GM12878 (cell line): ENCODE measurements around the gene CASP4. TPM values are rescaled to one million over a fixed set of nuclear protein-coding genes. Genes with fewer than 3 reads are reported as not detected.

ENCODE experiments used
- CTCF ChIP-seq, 3 experiments: IDR thresholded peaks in 2 of 3; conservative IDR thresholded peaks in 1 of 3; 2 replicates each; pipeline ENCODE4 v1.5.1; 2011; ENCODE audit warnings: low read depth in 3 of 3, low read length in 3 of 3, mild to moderate bottlenecking in 3 of 3, control low read depth in 2 of 3, moderate library complexity in 2 of 3, inconsistent platforms in 1 of 3, mixed read lengths in 1 of 3; ENCODE audit not compliant: control insufficient read depth in 2 of 3, insufficient read depth in 1 of 3; ENCODE audit errors: extremely low read depth in 1 of 3
- HSF1 ChIP-seq: fragments of 150-350 bp; IDR thresholded peaks from 2 replicates; pipeline ENCODE4 v1.6.1; 2014; ENCODE audit warnings: mild to moderate bottlenecking, low read depth, low read length
- MAX ChIP-seq: IDR thresholded peaks from 2 replicates; pipeline ENCODE4 v1.6.1; 2012; ENCODE audit warnings: low read depth, low read length, improper control_type of control experiment
- MYC ChIP-seq: IDR thresholded peaks from 2 replicates; pipeline ENCODE4 v1.6.1; 2011; ENCODE audit warnings: mild to moderate bottlenecking, low read length, moderate library complexity, inconsistent platforms; ENCODE audit not compliant: insufficient read depth, insufficient replicate concordance, insufficient read length, severe bottlenecking
- NBN ChIP-seq: fragments of 450-650 bp; IDR thresholded peaks from 2 replicates; pipeline ENCODE4 v1.6.1; 2016
- RBBP5 ChIP-seq: fragments of 200-600 bp; sonication (generic); conservative IDR thresholded peaks from 2 replicates; pipeline ENCODE4 v1.6.1; 2016
- RFX5 ChIP-seq: IDR thresholded peaks from 2 replicates; pipeline ENCODE4 v1.6.1; 2011; ENCODE audit warnings: low read depth, low read length, improper control_type of control experiment
- ZBTB11 ChIP-seq: fragments of 450-650 bp; formaldehyde crosslinking; IDR thresholded peaks from 2 replicates; pipeline ENCODE4 v1.5.0; 2022; ENCODE audit warnings: mild to moderate bottlenecking, missing genetic modification characterization
- ZNF274 ChIP-seq: IDR thresholded peaks from one replicate; pipeline ENCODE4 v1.8.0; 2011; ENCODE audit not compliant: insufficient read length, insufficient read depth
- ZNF384 ChIP-seq: IDR thresholded peaks from 2 replicates; pipeline ENCODE4 v1.6.1; 2012; ENCODE audit warnings: low read depth, mild to moderate bottlenecking, low read length, improper control_type of control experiment, borderline replicate concordance
- polyA plus RNA-seq, 11 experiments: library from polyadenylated mRNA; depleted of rRNA in 4 of 11; unstranded in 6 of 11; stranded (reverse) in 5 of 11; fragments of >200 nt; fragmentation: Nextera tagmentation in 4 of 11; fragmentation: Illumina TruSeq in 1 of 11; extraction: Ambion mirVana in 4 of 11; extraction: Trizol in 1 of 11; gene quantifications; 1 replicate in 1 of 11; 2 replicates in 10 of 11; pipeline versions ENCODE4 v1.2.1 to v1.2.3, GENCODE V29; 2011 to 2016; ENCODE audit warnings: inconsistent platforms in 2 of 11, missing spikeins in 2 of 11, low read depth in 1 of 11
- total RNA-seq, 4 experiments: library from RNA; depleted of rRNA in 3 of 4; stranded (reverse); fragments of >200 nt in 3 of 4; fragmentation: Illumina TruSeq in 1 of 4; extraction: Trizol in 1 of 4; gene quantifications; 2 replicates each; pipeline versions ENCODE4 v1.2.1 to v1.2.3, GENCODE V29; 2013 to 2021

The CASP4 gene
- total and polyA plus RNA-seq, 10 of the 15 experiments (the other 5 are each of a cell fraction or from before 2014, with no cell fraction given): 25.3 to 113 (median 50.0) TPM

- TF ChIP-seq HSF1: no peak
- no peak for TF ChIP-seq ZBTB11 (CRISPR knock-in tag)
- TF ChIP-seq RBBP5: no peak
- no peak for TF ChIP-seq NBN
- TF ChIP-seq ZNF274: no peak
- no peak for TF ChIP-seq RFX5
- TF ChIP-seq MAX: no peak
- no peak for TF ChIP-seq ZNF384
- no peak for TF ChIP-seq MYC
- no peak for TF ChIP-seq CTCF (IDR thresholded peaks at IDR 0.05 in 2 of 3, conservative IDR thresholded peaks at IDR 0.05 in 1 of 3; ENCODE audit: control insufficient read depth in 2 of 3, extremely low read depth in 1 of 3, insufficient read depth in 1 of 3, low read depth in 3 of 3, low read length in 3 of 3)
Observed at GRCh38 chr11:105004021-105004420, 35.6 kb upstream of the CASP4 start (continued).
